ENCODE data around the gene GCSAML. TPM values are rescaled to one million over a fixed set of nuclear protein-coding genes. Genes with fewer than 3 reads are reported as not detected.
A peak's percentile ranks its signal among the peaks of the same experiment; 100 is the strongest.

Gene GCSAML
- total and polyA plus RNA-seq, 7 experiments from 2014 or later: 0.08 to 9.5 (median 0.49) TPM; not detected in 1

GRCh38 chr1:247539215-247539614 is 9.7 kb upstream of the GCSAML start:
- H3K9me3 Mint-ChIP-seq: peaks cover 0 to 5% (median 0%) of the 10 kb centered on the region in 11 donors
- H3K4me3 ChIP-seq (ENCODE audit: low read length): no peak overlapping the region
- ChIA-PET POLR2A (no interaction called here), CTCF (no interaction called here)
- H3K9me3 ChIP-seq (ENCODE audit: control insufficient read depth in 2 of 3, low read length in 3 of 3): no peaks in the 10 kb centered on the region
- H3K27me3 ChIP-seq (ENCODE audit: control insufficient read depth in 2 of 2, insufficient read depth in 2 of 2, low read length in 2 of 2): no peaks in the 10 kb centered on the region
- ATAC-seq (peak; percentile 59), DNase-seq (no peak)
- no peak overlapping the region for H3K27ac ChIP-seq (ENCODE audit: low read depth, low read length)
- H3K27ac Mint-ChIP-seq: no peak overlapping the region
- no peaks in the 10 kb centered on the region for H3K36me3 Mint-ChIP-seq
- intact Hi-C loops (cut with micrococcal nuclease): no loop called here
- peaks cover 0 to 20% (median 16%) of the 10 kb centered on the region in 5 donors for H3K27me3 Mint-ChIP-seq
- H3K4me1 Mint-ChIP-seq: peaks cover 0 to 2% (median 0%) of the 10 kb centered on the region in 7 donors
- no peaks in the 10 kb centered on the region for H3K36me3 ChIP-seq (ENCODE audit: control insufficient read depth in 2 of 3, insufficient read depth in 3 of 3, low read length in 3 of 3)
- H3K4me3 Mint-ChIP-seq: no peak overlapping the region
- no peaks in the 10 kb centered on the region for H3K4me1 ChIP-seq (ENCODE audit: control insufficient read depth in 2 of 2, insufficient read depth in 2 of 2, low read length in 2 of 2)

GRCh38 chr1:247540581-247540980 is 8.4 kb upstream of the GCSAML start:
- Mint-ChIP-seq H3K27ac (no peak overlapping the region), H3K27me3 (peaks cover 0 to 19% (median 18%) of the 10 kb centered on the region in 5 donors), H3K9me3 (peaks cover 0 to 5% (median 0%) of the 10 kb centered on the region in 11 donors), H3K4me1 (peaks cover 0 to 2% (median 0%) of the 10 kb centered on the region in 7 donors), H3K4me3 (peak overlapping the region in 3 of 10 donors; percentile 14 to 23 (median 18)), H3K36me3 (no peaks in the 10 kb centered on the region)
- H3K27ac ChIP-seq (ENCODE audit: low read depth, low read length): no peak overlapping the region
- no peaks in the 10 kb centered on the region for H3K9me3 ChIP-seq (ENCODE audit: control insufficient read depth in 2 of 3, low read length in 3 of 3)
- DNase-seq (no peak), ATAC-seq (no peak)
- no peak overlapping the region for H3K4me3 ChIP-seq (ENCODE audit: low read length)
- intact Hi-C loops (cut with micrococcal nuclease): no loop called here
- H3K36me3 ChIP-seq (ENCODE audit: control insufficient read depth in 2 of 3, insufficient read depth in 3 of 3, low read length in 3 of 3): no peaks in the 10 kb centered on the region
- no peaks in the 10 kb centered on the region for H3K27me3 ChIP-seq (ENCODE audit: control insufficient read depth in 2 of 2, insufficient read depth in 2 of 2, low read length in 2 of 2)
- ChIA-PET CTCF (no interaction called here), POLR2A (no interaction called here)
- no peaks in the 10 kb centered on the region for H3K4me1 ChIP-seq (ENCODE audit: control insufficient read depth in 2 of 2, insufficient read depth in 2 of 2, low read length in 2 of 2)

- ATAC-seq (no peak), DNase-seq (no peak)
- intact Hi-C loops (cut with micrococcal nuclease): no loop called here
- no peaks in the 10 kb centered on the region for H3K9me3 ChIP-seq (ENCODE audit: control insufficient read depth in 2 of 3, low read length in 3 of 3)
- Mint-ChIP-seq H3K4me3 (no peak overlapping the region), H3K9me3 (peaks cover 0 to 5% (median 0%) of the 10 kb centered on the region in 11 donors), H3K27me3 (peaks cover 0 to 34% (median 22%) of the 10 kb centered on the region in 5 donors), H3K4me1 (peaks cover 0 to 2% (median 0%) of the 10 kb centered on the region in 7 donors), H3K36me3 (no peaks in the 10 kb centered on the region), H3K27ac (no peak overlapping the region)
- no peaks in the 10 kb centered on the region for H3K4me1 ChIP-seq (ENCODE audit: control insufficient read depth in 2 of 2, insufficient read depth in 2 of 2, low read length in 2 of 2)
- H3K4me3 ChIP-seq (ENCODE audit: low read length): no peak overlapping the region
- H3K27me3 ChIP-seq (ENCODE audit: control insufficient read depth in 2 of 2, insufficient read depth in 2 of 2, low read length in 2 of 2): no peaks in the 10 kb centered on the region
- ChIA-PET CTCF (interaction anchor here (0.6 kb wide), 1 partner anchor 1045 kb away, joined by 4 read pairs; no protein-coding TSS in a partner anchor), POLR2A (no interaction called here)
- no peaks in the 10 kb centered on the region for H3K36me3 ChIP-seq (ENCODE audit: control insufficient read depth in 2 of 3, insufficient read depth in 3 of 3, low read length in 3 of 3)
- no peak overlapping the region for H3K27ac ChIP-seq (ENCODE audit: low read depth, low read length)
These were observed 6.1 kb upstream of the GCSAML start for GRCh38 chr1:247542811-247543210.

GRCh38 chr1:247548092-247548491 is 842 bp upstream of the GCSAML start:
- ChIA-PET POLR2A (no interaction called here), CTCF (no interaction called here)
- ATAC-seq (peak; percentile 83), DNase-seq (no peak)
- Histone ChIP-seq H3K36me3 (ENCODE audit: control insufficient read depth in 2 of 3, insufficient read depth in 3 of 3, low read length in 3 of 3) (no peaks in the 10 kb centered on the region), H3K9me3 (ENCODE audit: control insufficient read depth in 2 of 3, low read length in 3 of 3) (no peaks in the 10 kb centered on the region), H3K27ac (ENCODE audit: low read depth, low read length) (no peak overlapping the region), H3K4me3 (ENCODE audit: low read length) (no peak overlapping the region), H3K4me1 (ENCODE audit: control insufficient read depth in 2 of 2, insufficient read depth in 2 of 2, low read length in 2 of 2) (no peaks in the 10 kb centered on the region), H3K27me3 (ENCODE audit: control insufficient read depth in 2 of 2, insufficient read depth in 2 of 2, low read length in 2 of 2) (no peaks in the 10 kb centered on the region)
- Mint-ChIP-seq H3K4me3 (no peak overlapping the region), H3K27ac (no peak overlapping the region), H3K4me1 (peaks cover 7 to 12% (median 9%) of the 10 kb centered on the region in 7 donors), H3K36me3 (no peaks in the 10 kb centered on the region), H3K9me3 (no peaks in the 10 kb centered on the region), H3K27me3 (peaks cover 7 to 36% (median 24%) of the 10 kb centered on the region in 5 donors)
- intact Hi-C loops (cut with micrococcal nuclease): no loop called here

- Mint-ChIP-seq H3K4me1 (peaks cover 7 to 12% (median 9%) of the 10 kb centered on the region in 7 donors), H3K27ac (peak overlapping the region in 1 of 9 donors; percentile 9), H3K27me3 (peaks cover 7 to 27% (median 19%) of the 10 kb centered on the region in 5 donors), H3K36me3 (no peaks in the 10 kb centered on the region), H3K9me3 (no peaks in the 10 kb centered on the region), H3K4me3 (no peak overlapping the region)
- DNase-seq: no peak
- no peak for ATAC-seq
- no peak overlapping the region for H3K27ac ChIP-seq (ENCODE audit: low read depth, low read length)
- no peaks in the 10 kb centered on the region for H3K4me1 ChIP-seq (ENCODE audit: control insufficient read depth in 2 of 2, insufficient read depth in 2 of 2, low read length in 2 of 2)
- no peak overlapping the region for H3K4me3 ChIP-seq (ENCODE audit: low read length)
- ChIA-PET CTCF (no interaction called here), POLR2A (no interaction called here)
- no peaks in the 10 kb centered on the region for H3K36me3 ChIP-seq (ENCODE audit: control insufficient read depth in 2 of 3, insufficient read depth in 3 of 3, low read length in 3 of 3)
- intact Hi-C loops (cut with micrococcal nuclease): no loop called here
- H3K27me3 ChIP-seq (ENCODE audit: control insufficient read depth in 2 of 2, insufficient read depth in 2 of 2, low read length in 2 of 2): no peaks in the 10 kb centered on the region
- no peaks in the 10 kb centered on the region for H3K9me3 ChIP-seq (ENCODE audit: control insufficient read depth in 2 of 3, low read length in 3 of 3)
These were observed 2.8 kb downstream of the GCSAML start for GRCh38 chr1:247551721-247552120.

- intact Hi-C loops (cut with micrococcal nuclease): no loop called here
- Mint-ChIP-seq H3K27ac (no peak overlapping the region), H3K27me3 (peaks cover 7 to 22% (median 16%) of the 10 kb centered on the region in 5 donors), H3K9me3 (no peaks in the 10 kb centered on the region), H3K4me3 (no peak overlapping the region), H3K36me3 (no peaks in the 10 kb centered on the region), H3K4me1 (peaks cover 7 to 12% (median 9%) of the 10 kb centered on the region in 7 donors)
- DNase-seq (no peak), ATAC-seq (no peak)
- H3K27ac ChIP-seq (ENCODE audit: low read depth, low read length): no peak overlapping the region
- POLR2A ChIA-PET: no interaction called here
- no peaks in the 10 kb centered on the region for H3K27me3 ChIP-seq (ENCODE audit: control insufficient read depth in 2 of 2, insufficient read depth in 2 of 2, low read length in 2 of 2)
- no peaks in the 10 kb centered on the region for H3K36me3 ChIP-seq (ENCODE audit: control insufficient read depth in 2 of 3, insufficient read depth in 3 of 3, low read length in 3 of 3)
- no peak overlapping the region for H3K4me3 ChIP-seq (ENCODE audit: low read length)
- H3K9me3 ChIP-seq (ENCODE audit: control insufficient read depth in 2 of 3, low read length in 3 of 3): no peaks in the 10 kb centered on the region
- H3K4me1 ChIP-seq (ENCODE audit: control insufficient read depth in 2 of 2, insufficient read depth in 2 of 2, low read length in 2 of 2): no peaks in the 10 kb centered on the region
- CTCF ChIA-PET: no interaction called here
These were observed 3.3 kb downstream of the GCSAML start for GRCh38 chr1:247552231-247552630.

- ATAC-seq: no peak
- Mint-ChIP-seq H3K4me1 (peaks cover 0 to 3% (median 0%) of the 10 kb centered on the region in 7 donors), H3K36me3 (no peaks in the 10 kb centered on the region), H3K27ac (no peak overlapping the region), H3K27me3 (peaks cover 0 to 9% (median 4%) of the 10 kb centered on the region in 5 donors), H3K9me3 (no peaks in the 10 kb centered on the region), H3K4me3 (no peak overlapping the region)
- no peak for DNase-seq
- POLR2A ChIA-PET: interaction anchor here (0.6 kb wide), 1 partner anchor 486 kb away, joined by 3 read pairs; no protein-coding TSS in a partner anchor
- no peaks in the 10 kb centered on the region for H3K36me3 ChIP-seq (ENCODE audit: control insufficient read depth in 2 of 3, insufficient read depth in 3 of 3, low read length in 3 of 3)
- no peak overlapping the region for H3K4me3 ChIP-seq (ENCODE audit: low read length)
- no peaks in the 10 kb centered on the region for H3K4me1 ChIP-seq (ENCODE audit: control insufficient read depth in 2 of 2, insufficient read depth in 2 of 2, low read length in 2 of 2)
- CTCF ChIA-PET: no interaction called here
- intact Hi-C loops (cut with micrococcal nuclease): no loop called here
- no peaks in the 10 kb centered on the region for H3K9me3 ChIP-seq (ENCODE audit: control insufficient read depth in 2 of 3, low read length in 3 of 3)
- H3K27ac ChIP-seq (ENCODE audit: low read depth, low read length): no peak overlapping the region
- H3K27me3 ChIP-seq (ENCODE audit: control insufficient read depth in 2 of 2, insufficient read depth in 2 of 2, low read length in 2 of 2): no peaks in the 10 kb centered on the region
These were observed 9.2 kb downstream of the GCSAML start for GRCh38 chr1:247557926-247558674.
